Measurements from ENCODE around the gene NAXD. TPM values are rescaled to one million over a fixed set of nuclear protein-coding genes. Genes with fewer than 3 reads are reported as not detected.

The NAXD gene
- total RNA-seq, 1 donor from 2014 or later: 32.7 TPM

DNA sequence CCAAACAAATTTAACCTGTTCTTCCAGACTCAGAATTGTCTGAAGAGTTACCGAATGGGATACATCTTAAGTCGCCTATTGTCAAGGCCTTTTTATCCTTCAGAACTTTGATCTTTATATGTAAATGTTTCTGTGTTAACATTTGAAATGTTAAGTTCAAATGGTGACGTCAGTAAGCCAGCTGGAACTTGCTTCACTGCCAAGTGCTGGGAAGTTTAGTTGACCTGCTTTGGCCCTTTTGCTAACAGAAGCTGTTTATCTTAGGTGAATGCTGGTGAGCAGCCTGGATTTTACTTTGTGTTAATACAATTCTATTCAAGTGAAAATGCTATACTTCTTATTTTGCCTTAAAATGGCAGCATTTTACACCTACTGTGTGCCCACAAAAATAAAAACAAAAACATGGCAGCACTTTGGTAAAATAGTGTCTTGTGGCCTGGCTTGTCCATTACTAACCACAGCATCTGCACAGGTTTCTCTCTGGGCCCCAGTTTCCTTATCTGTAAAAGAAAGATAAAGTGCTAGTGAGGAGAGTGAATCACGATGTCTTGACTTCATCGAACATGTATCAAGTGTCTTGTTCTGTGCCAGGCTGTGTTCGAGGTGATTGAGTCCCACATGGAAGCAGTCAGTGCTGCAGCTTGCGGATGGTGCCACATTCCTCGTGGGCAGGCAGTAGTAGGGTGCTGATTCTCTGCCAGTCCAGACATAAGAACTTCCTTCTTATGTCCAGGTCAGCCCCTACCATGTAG lies 2.2 kb downstream of the NAXD start:
- peaks cover 28% of the 10 kb centered on the region for H3K4me1 Mint-ChIP-seq
- intact Hi-C loops (cut with micrococcal nuclease): loop anchor here (5.0 kb wide), 2 partner anchors 35 to 145 kb away; no protein-coding TSS in a partner anchor
- H3K36me3 Mint-ChIP-seq (ENCODE audit: low read depth): peaks cover 4% of the 10 kb centered on the region
- ChIA-PET CTCF (interaction anchor here (0.6 kb wide), 1 partner anchor 27 kb away, joined by 4 read pairs; no protein-coding TSS in a partner anchor), POLR2A (interaction anchor here (1.4 to 2.8 kb wide), 4 partner anchors 56 to 98 kb away, joined by 3 to 19 read pairs (median 12); partner anchors contain the start of gene RAB20)
- DNase-seq: no peak
- no peak for ATAC-seq (ENCODE audit: low read depth)
- peaks cover 2% of the 10 kb centered on the region for H3K9me3 Mint-ChIP-seq
- no peak for TF ChIP-seq CTCF (IDR thresholded peaks at IDR 0.05)
- no peak overlapping the region for H3K27ac Mint-ChIP-seq
- H3K27me3 Mint-ChIP-seq: no peaks in the 10 kb centered on the region
- H3K4me3 Mint-ChIP-seq: no peak overlapping the region

GRCh38 chr13:110618167-110618566 lies 2.8 kb downstream of the NAXD start:
- Mint-ChIP-seq H3K4me3 (no peak overlapping the region), H3K27me3 (no peaks in the 10 kb centered on the region), H3K4me1 (peaks cover 28% of the 10 kb centered on the region), H3K9me3 (peaks cover 2% of the 10 kb centered on the region), H3K36me3 (ENCODE audit: low read depth) (peaks cover 10% of the 10 kb centered on the region), H3K27ac (no peak overlapping the region)
- no peak for TF ChIP-seq CTCF (IDR thresholded peaks at IDR 0.05)
- DNase-seq (no peak), ATAC-seq (ENCODE audit: low read depth) (no peak)
- ChIA-PET CTCF (no interaction called here), POLR2A (interaction anchor here (0.6 to 1.4 kb wide), 3 partner anchors 31 to 94 kb away, joined by 3 to 5 read pairs (median 3); no protein-coding TSS in a partner anchor)
- intact Hi-C loops (cut with micrococcal nuclease): loop anchor here (5.0 kb wide), 2 partner anchors 34 to 146 kb away; no protein-coding TSS in a partner anchor

GRCh38 chr13:110618780-110619179 lies 3.4 kb downstream of the NAXD start:
- Mint-ChIP-seq H3K4me3 (no peak overlapping the region), H3K27me3 (no peaks in the 10 kb centered on the region), H3K27ac (no peak overlapping the region), H3K36me3 (ENCODE audit: low read depth) (peaks cover 15% of the 10 kb centered on the region), H3K4me1 (peaks cover 28% of the 10 kb centered on the region), H3K9me3 (no peaks in the 10 kb centered on the region)
- intact Hi-C loops (cut with micrococcal nuclease): loop anchor here (5.0 kb wide), 2 partner anchors 34 to 146 kb away; no protein-coding TSS in a partner anchor
- no peak for ATAC-seq (ENCODE audit: low read depth)
- no peak for DNase-seq
- ChIA-PET CTCF (no interaction called here), POLR2A (interaction anchor here (0.6 to 1.4 kb wide), 3 partner anchors 31 to 94 kb away, joined by 3 to 5 read pairs (median 3); no protein-coding TSS in a partner anchor)
- TF ChIP-seq CTCF (IDR thresholded peaks at IDR 0.05): no peak

DNA sequence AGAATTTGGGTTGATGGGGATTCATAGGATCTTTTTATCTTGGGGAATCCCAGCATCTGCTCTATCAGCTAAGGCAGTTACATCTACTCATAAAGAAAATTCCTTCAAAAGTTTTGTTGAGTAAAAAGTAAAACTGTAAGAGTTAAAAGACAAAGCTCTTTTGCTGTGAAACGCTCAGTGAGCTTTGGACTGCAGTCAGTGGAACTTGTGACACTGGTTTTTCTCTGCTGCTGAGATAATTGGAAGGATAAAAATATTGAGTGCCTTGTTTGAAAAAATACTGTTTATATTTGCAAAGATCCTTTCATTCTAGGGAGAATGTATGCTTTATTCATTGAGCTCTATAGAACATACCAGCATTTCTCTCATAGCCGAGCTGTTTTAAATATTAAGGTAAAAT lies 5.3 kb downstream of the NAXD start:
- H3K9me3 Mint-ChIP-seq: no peaks in the 10 kb centered on the region
- POLR2A ChIA-PET: no interaction called here
- no peak for TF ChIP-seq CTCF (IDR thresholded peaks at IDR 0.05)
- peaks cover 25% of the 10 kb centered on the region for H3K4me1 Mint-ChIP-seq
- no peak overlapping the region for H3K27ac Mint-ChIP-seq
- no peak overlapping the region for H3K4me3 Mint-ChIP-seq
- intact Hi-C loops (cut with micrococcal nuclease): no loop called here
- CTCF ChIA-PET: interaction anchor here (0.6 to 1.3 kb wide), 2 partner anchors 27 to 560 kb away, joined by 4 read pairs; no protein-coding TSS in a partner anchor
- no peaks in the 10 kb centered on the region for H3K27me3 Mint-ChIP-seq
- ATAC-seq (ENCODE audit: low read depth): no peak
- no peak for DNase-seq
- peaks cover 21% of the 10 kb centered on the region for H3K36me3 Mint-ChIP-seq (ENCODE audit: low read depth)

Data from activated B cell treated with CpG ODN at 0.5 μM for 24 hours (primary cell).